H9 (cell line): ENCODE data around the gene RAD54L. TPM values are rescaled to one million over a fixed set of nuclear protein-coding genes. Genes with fewer than 3 reads are reported as not detected.

Experiments used
- DNase-seq: peaks from one replicate; pipeline ENCODE4 v3.0.0-alpha.2; 2017
- H2AFZ ChIP-seq: one replicate; pipeline ENCODE4 v1.6.1; 2013; ENCODE audit warnings: mild to moderate bottlenecking, low read length, control low read depth, moderate library complexity
- H2AK5ac ChIP-seq: 2 replicates; pipeline ENCODE4 v1.6.1; 2013; ENCODE audit warnings: low read length, control low read depth, mixed read lengths; ENCODE audit not compliant: insufficient read length
- H2BK120ac ChIP-seq: one replicate; pipeline ENCODE4 v1.6.1; 2013; ENCODE audit warnings: low read depth, mild to moderate bottlenecking, low read length, control low read depth, inconsistent platforms; ENCODE audit not compliant: poor library complexity, severe bottlenecking
- H2BK12ac ChIP-seq: 2 replicates; pipeline ENCODE4 v1.6.1; 2013; ENCODE audit warnings: low read length, control low read depth, mixed read lengths, low read depth; ENCODE audit not compliant: insufficient read length
- H2BK15ac ChIP-seq: 2 replicates; pipeline ENCODE4 v1.6.1; 2013; ENCODE audit warnings: low read depth, low read length, control low read depth
- H2BK20ac ChIP-seq: one replicate; pipeline ENCODE4 v1.6.1; 2013; ENCODE audit warnings: low read depth, mild to moderate bottlenecking, low read length, control low read depth, inconsistent platforms; ENCODE audit not compliant: poor library complexity, severe bottlenecking
- H2BK5ac ChIP-seq: 2 replicates; pipeline ENCODE4 v1.6.1; 2013; ENCODE audit warnings: low read length, control low read depth, mixed read lengths; ENCODE audit not compliant: insufficient read length
- H3K14ac ChIP-seq: 2 replicates; pipeline ENCODE4 v1.6.1; 2013; ENCODE audit warnings: low read length, control low read depth; ENCODE audit not compliant: insufficient read depth
- H3K18ac ChIP-seq: 2 replicates; pipeline ENCODE4 v1.6.1; 2013; ENCODE audit warnings: low read depth, mild to moderate bottlenecking, mixed read lengths, low read length, control low read depth; ENCODE audit not compliant: insufficient read length
- H3K23ac ChIP-seq: 2 replicates; pipeline ENCODE4 v1.6.1; 2013; ENCODE audit warnings: low read length, control low read depth, mixed read lengths, low read depth; ENCODE audit not compliant: insufficient read length
- H3K23me2 ChIP-seq: 2 replicates; pipeline ENCODE4 v1.6.1; 2013; ENCODE audit warnings: low read depth, mild to moderate bottlenecking, mixed read lengths, low read length, control low read depth; ENCODE audit not compliant: insufficient read length, poor library complexity, severe bottlenecking
- H3K27ac ChIP-seq: 2 replicates; pipeline ENCODE4 v1.5.1; 2013; ENCODE audit warnings: low read length, control low read depth, mixed read lengths, low read depth; ENCODE audit not compliant: insufficient read length
- H3K27me3 ChIP-seq: 2 replicates; pipeline ENCODE4 v1.6.1; 2013; ENCODE audit warnings: low read length, control low read depth, inconsistent platforms; ENCODE audit not compliant: insufficient read depth
- H3K4ac ChIP-seq: 2 replicates; pipeline ENCODE4 v1.6.1; 2013; ENCODE audit warnings: low read depth, mild to moderate bottlenecking, control low read depth, inconsistent platforms, low read length, moderate library complexity
- H3K4me1 ChIP-seq: 2 replicates; pipeline ENCODE4 v1.6.1; 2013; ENCODE audit warnings: low read length, control low read depth, inconsistent platforms; ENCODE audit not compliant: insufficient read depth
- H3K4me2 ChIP-seq: 2 replicates; pipeline ENCODE4 v1.6.1; 2013; ENCODE audit warnings: low read length, control low read depth, mixed read lengths; ENCODE audit not compliant: insufficient read length, insufficient read depth
- H3K56ac ChIP-seq: 2 replicates; pipeline ENCODE4 v1.6.1; 2013; ENCODE audit warnings: low read depth, mild to moderate bottlenecking, mixed read lengths, low read length, control low read depth; ENCODE audit not compliant: insufficient read length
- H3K79me1 ChIP-seq: 2 replicates; pipeline ENCODE4 v1.6.1; 2013; ENCODE audit warnings: low read depth, mild to moderate bottlenecking, moderate library complexity, low read length, control low read depth, inconsistent platforms; ENCODE audit not compliant: insufficient read depth, poor library complexity, severe bottlenecking
- H3K79me2 ChIP-seq: 2 replicates; pipeline ENCODE4 v1.6.1; 2013; ENCODE audit warnings: low read length, control low read depth, inconsistent platforms; ENCODE audit not compliant: insufficient read depth
- H3K9ac ChIP-seq: 2 replicates; pipeline ENCODE4 v1.6.1; 2013; ENCODE audit warnings: low read length, control low read depth, mixed read lengths; ENCODE audit not compliant: insufficient read length; ENCODE audit errors: extremely low read depth
- H3K9me3 ChIP-seq: one replicate; pipeline ENCODE4 v1.6.1; 2013; ENCODE audit warnings: low read depth, low read length, inconsistent platforms; ENCODE audit not compliant: control insufficient read depth
- H3T11ph ChIP-seq: one replicate; pipeline ENCODE4 v1.6.1; 2013; ENCODE audit warnings: mild to moderate bottlenecking, low read length, control low read depth, inconsistent platforms
- H4K20me1 ChIP-seq: one replicate; pipeline ENCODE4 v1.6.1; 2013; ENCODE audit not compliant: control insufficient read depth, insufficient read length, insufficient read depth
- H4K5ac ChIP-seq: 2 replicates; pipeline ENCODE4 v1.6.1; 2013; ENCODE audit warnings: low read depth, mild to moderate bottlenecking, mixed read lengths, low read length, control low read depth; ENCODE audit not compliant: insufficient read length
- H4K8ac ChIP-seq: replicated peaks from 2 replicates; pipeline ENCODE4 v1.6.1; 2013; ENCODE audit warnings: low read length, control low read depth, mixed read lengths, low read depth; ENCODE audit not compliant: insufficient read length
- H4K91ac ChIP-seq: 2 replicates; pipeline ENCODE4 v1.6.1; 2013; ENCODE audit warnings: low read depth, mild to moderate bottlenecking, moderate library complexity, mixed read lengths, low read length, control low read depth; ENCODE audit not compliant: insufficient read length
- H3K27ac Mint-ChIP-seq, 3 experiments: 2 replicates in 2 of 3; 3 replicates in 1 of 3; pipeline ENCODE4 v1.8.0; 2020 to 2021; ENCODE audit warnings: mixed read lengths in 3 of 3, mild to moderate bottlenecking in 1 of 3, moderate library complexity in 1 of 3
- H3K27me3 Mint-ChIP-seq: 2 replicates; pipeline ENCODE4 v1.8.0; 2021; ENCODE audit warnings: low read depth, mild to moderate bottlenecking, moderate library complexity, mixed read lengths
- H3K36me3 Mint-ChIP-seq, 3 experiments: 2 replicates in 2 of 3; 3 replicates in 1 of 3; pipeline ENCODE4 v1.8.0; 2020 to 2021; ENCODE audit warnings: low read depth in 3 of 3, mixed read lengths in 3 of 3; ENCODE audit not compliant: insufficient read depth in 1 of 3
- H3K4me1 Mint-ChIP-seq, 2 experiments: 2 replicates each; pipeline ENCODE4 v1.8.0; 2020; ENCODE audit warnings: mixed read lengths in 2 of 2
- H3K4me3 Mint-ChIP-seq, 2 experiments: 2 replicates in 1 of 2; 3 replicates in 1 of 2; pipeline ENCODE4 v1.8.0; 2020 to 2021; ENCODE audit warnings: mild to moderate bottlenecking in 2 of 2, mixed read lengths in 2 of 2, moderate library complexity in 1 of 2
- H3K9me3 Mint-ChIP-seq, 2 experiments: 2 replicates in 1 of 2; 3 replicates in 1 of 2; pipeline ENCODE4 v1.8.0; 2020; ENCODE audit warnings: mild to moderate bottlenecking in 2 of 2, mixed read lengths in 2 of 2, moderate library complexity in 1 of 2
- WGBS: extraction: QIAGEN DNeasy Blood & Tissue Kit; methylation state at CpG from one replicate; pipeline ENCODE4 v1.1.7; 2013; ENCODE audit warnings: missing lambda C conversion rate, low lambda C conversion rate, mixed read lengths; ENCODE audit not compliant: insufficient read length; ENCODE audit errors: extremely low coverage; 5-methylcytosine and 5-hydroxymethylcytosine counted together
- total RNA-seq: library from RNA; stranded (reverse); gene quantifications from 2 replicates; pipeline ENCODE4 v1.2.1, GENCODE V29; 2021
- TF ChIP-seq, protein P1 (sequence below): fragments of 200-600 bp; sonication (generic); conservative IDR thresholded peaks from 3 replicates; pipeline ENCODE4 v1.8.0; 2021; ENCODE audit warnings: antibody characterized with exemption, mild to moderate bottlenecking

The RAD54L gene
- total RNA-seq, 1 experiment from 2014 or later: 43.4 TPM

GRCh38 chr1:46301808-46302640, 54.5 kb downstream of the RAD54L start:
- H3K4me2 ChIP-seq: peak overlapping the region; percentile 61
- no peaks in the 10 kb centered on the region for H3K9me3 ChIP-seq
- H3K27ac ChIP-seq: no peak overlapping the region
- H3K27me3 ChIP-seq: no peaks in the 10 kb centered on the region
- TF ChIP-seq, protein P1, sequence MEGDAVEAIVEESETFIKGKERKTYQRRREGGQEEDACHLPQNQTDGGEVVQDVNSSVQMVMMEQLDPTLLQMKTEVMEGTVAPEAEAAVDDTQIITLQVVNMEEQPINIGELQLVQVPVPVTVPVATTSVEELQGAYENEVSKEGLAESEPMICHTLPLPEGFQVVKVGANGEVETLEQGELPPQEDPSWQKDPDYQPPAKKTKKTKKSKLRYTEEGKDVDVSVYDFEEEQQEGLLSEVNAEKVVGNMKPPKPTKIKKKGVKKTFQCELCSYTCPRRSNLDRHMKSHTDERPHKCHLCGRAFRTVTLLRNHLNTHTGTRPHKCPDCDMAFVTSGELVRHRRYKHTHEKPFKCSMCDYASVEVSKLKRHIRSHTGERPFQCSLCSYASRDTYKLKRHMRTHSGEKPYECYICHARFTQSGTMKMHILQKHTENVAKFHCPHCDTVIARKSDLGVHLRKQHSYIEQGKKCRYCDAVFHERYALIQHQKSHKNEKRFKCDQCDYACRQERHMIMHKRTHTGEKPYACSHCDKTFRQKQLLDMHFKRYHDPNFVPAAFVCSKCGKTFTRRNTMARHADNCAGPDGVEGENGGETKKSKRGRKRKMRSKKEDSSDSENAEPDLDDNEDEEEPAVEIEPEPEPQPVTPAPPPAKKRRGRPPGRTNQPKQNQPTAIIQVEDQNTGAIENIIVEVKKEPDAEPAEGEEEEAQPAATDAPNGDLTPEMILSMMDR: peak; percentile 49; the same call in 2 of the 3 replicates
- peak overlapping the region; percentile 61 for H3K14ac ChIP-seq
- H3K27me3 Mint-ChIP-seq: no peaks in the 10 kb centered on the region; the same call in 1 of the 2 replicates
- H2BK20ac ChIP-seq: no peak overlapping the region
- no peak overlapping the region for H2AFZ ChIP-seq
- peaks cover 24 to 31% (median 31%) of the 10 kb centered on the region in 3 experiments for H3K36me3 Mint-ChIP-seq
- H2BK12ac ChIP-seq: no peak overlapping the region
- no peak overlapping the region for H3T11ph ChIP-seq
- DNase-seq: peak; percentile 54
- peak overlapping the region; percentile 100 for H3K4me3 Mint-ChIP-seq
- H3K4me1 ChIP-seq: no peaks in the 10 kb centered on the region; the same call in 1 of the 2 replicates
- H4K20me1 ChIP-seq: no peaks in the 10 kb centered on the region
- H3K56ac ChIP-seq: no peak overlapping the region
- no peak overlapping the region for H4K91ac ChIP-seq
- H3K79me2 ChIP-seq: peaks cover 38% of the 10 kb centered on the region; the same call in 1 of the 2 replicates
- H3K18ac ChIP-seq: peak overlapping the region; percentile 39
- H3K4ac ChIP-seq: no peak overlapping the region
- H2AK5ac ChIP-seq: no peak overlapping the region
- peak overlapping the region; percentile 39 for H3K9ac ChIP-seq
- H3K23me2 ChIP-seq: peaks cover 13% of the 10 kb centered on the region
- H4K8ac ChIP-seq: no peak overlapping the region
- H4K5ac ChIP-seq: no peak overlapping the region
- no peak overlapping the region for H3K23ac ChIP-seq
- H2BK5ac ChIP-seq: no peak overlapping the region
- peaks cover 35 to 50% of the 10 kb centered on the region in 2 experiments for H3K4me1 Mint-ChIP-seq
- H2BK15ac ChIP-seq: no peak overlapping the region
- H2BK120ac ChIP-seq: no peak overlapping the region
- H3K79me1 ChIP-seq: peaks cover 4% of the 10 kb centered on the region
- peaks cover 0 to 3% of the 10 kb centered on the region in 2 experiments; a peak in 1 of 5 replicates for H3K9me3 Mint-ChIP-seq
- WGBS: no CpG with 5 or more reads among the region's 79 CpGs
- H3K27ac Mint-ChIP-seq: peak overlapping the region; percentile 66 to 97 (median 80)
